NCI-H2081 treated with DMSO at 0.1 percent for 48 hours (cell line): ENCODE data around the gene HIKESHI.
"Not testable (repeated sequence)": the region's sequence is repeated elsewhere in the genome, so short reads cannot be mapped to it uniquely, and the experiment has no call there.

ENCODE experiments used
- DNase-seq: peaks from one replicate; lab custom pipeline; 2025; lab: John Stamatoyannopoulos, UW

Gene HIKESHI

DNA sequence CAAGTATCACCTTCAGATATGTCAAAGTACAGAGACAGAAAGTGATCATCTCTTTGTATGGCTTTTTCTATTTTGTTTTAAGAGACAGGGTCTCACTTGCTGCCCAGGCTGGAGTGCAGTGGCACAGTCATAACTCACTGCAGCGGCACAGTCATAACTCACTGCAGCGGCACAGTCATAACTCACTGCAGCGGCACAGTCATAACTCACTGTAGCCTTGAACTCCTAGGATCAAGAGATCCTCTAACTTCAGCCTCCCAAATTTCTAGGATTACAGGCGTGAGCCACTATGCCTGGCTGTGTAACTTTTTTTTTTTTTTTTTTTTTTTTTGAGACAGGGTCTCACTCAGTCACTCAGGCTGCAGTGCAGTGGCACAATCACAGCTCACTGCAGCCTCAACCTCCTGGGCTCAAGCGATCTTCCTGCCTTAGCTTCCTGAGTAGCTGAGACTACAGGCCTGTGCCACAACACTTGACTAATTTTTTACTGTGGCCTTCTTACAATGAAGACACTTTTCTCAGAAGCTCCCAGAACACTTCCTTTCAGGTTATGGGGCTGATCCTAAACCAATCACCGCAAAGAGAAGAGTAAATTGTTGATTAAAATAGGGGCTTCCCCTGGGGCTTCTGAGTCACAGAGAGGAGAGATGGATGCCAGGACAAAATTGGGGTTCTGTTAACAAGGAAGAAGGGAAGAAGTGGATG lies 9.0 kb upstream of the HIKESHI start:
- no peak for DNase-seq

DNA sequence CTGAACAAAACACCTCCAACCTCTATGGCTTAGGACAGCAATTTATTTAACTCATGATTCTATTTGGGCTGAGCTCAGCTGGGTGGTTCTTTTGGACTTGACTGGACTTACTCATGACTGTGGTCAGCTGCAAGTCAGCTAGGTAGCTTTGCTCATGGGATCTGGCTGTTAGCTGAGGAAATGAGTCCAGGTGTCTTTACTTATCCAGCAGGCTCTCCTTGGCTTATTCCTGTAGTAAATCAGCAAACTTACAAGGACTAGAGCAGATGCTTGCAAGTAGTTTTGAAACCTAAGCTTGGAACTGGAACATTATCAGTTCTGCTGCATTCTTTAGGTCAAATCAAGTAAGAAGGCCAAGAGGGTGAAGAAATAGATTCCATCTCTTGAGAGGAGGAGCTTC lies 8.0 kb upstream of the HIKESHI start:
- DNase-seq = no peak

DNA sequence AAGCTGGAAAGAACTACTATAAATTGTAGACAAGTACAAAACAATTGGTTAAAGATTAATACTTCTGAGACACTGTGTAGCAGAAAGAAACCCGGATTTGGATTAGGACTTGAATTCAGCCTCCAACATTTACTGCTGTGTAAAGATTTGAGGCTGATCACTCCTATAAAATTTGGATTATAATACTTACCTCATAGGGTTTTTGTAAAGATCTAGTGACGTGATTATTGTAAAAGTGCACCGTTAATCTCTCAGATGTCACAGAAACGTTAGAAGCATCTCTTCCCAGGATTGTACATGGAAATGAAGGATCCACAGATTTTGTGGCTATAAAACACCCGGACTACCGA lies 323 bp upstream of the HIKESHI start:
- no peak for DNase-seq

DNA sequence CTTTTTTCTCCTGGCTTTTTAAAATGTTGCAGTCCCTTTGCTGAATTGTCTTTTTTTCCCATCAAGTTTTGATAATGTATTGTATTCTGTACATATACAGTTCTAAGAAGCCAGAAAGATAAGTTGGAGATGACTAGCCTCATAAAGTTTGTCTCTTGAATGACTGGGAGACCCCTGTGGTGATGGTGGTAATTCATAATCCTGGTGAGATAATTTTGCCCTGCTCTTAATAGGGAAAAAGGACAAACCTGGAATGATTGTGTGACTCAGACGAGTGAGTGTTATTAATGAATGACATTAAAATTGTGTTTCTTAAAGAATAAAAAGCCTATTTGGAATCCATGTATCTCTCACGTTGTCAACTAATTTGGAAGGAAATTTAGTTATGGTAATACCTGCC lies 1.2 kb downstream of the HIKESHI start:
- DNase-seq = no peak

DNA sequence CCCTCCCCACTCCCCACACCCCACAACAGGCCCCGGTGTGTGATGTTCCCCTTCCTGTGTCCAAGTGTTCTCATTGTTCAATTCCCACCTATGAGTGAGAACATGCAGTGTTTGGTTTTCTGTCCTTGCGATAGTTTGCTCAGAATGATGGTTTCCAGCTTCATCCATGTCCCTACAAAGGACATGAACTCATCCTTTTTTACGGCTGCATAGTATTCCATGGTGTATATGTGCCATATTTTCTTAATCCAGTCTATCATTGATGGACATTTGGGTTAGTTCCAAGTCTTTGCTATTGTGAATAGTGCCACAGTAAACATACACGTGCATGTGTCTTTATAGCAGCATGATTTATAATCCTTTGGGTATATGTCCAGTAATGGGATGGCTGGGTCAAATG lies 6.7 kb downstream of the HIKESHI start:
- not testable (repeated sequence) for DNase-seq

DNA sequence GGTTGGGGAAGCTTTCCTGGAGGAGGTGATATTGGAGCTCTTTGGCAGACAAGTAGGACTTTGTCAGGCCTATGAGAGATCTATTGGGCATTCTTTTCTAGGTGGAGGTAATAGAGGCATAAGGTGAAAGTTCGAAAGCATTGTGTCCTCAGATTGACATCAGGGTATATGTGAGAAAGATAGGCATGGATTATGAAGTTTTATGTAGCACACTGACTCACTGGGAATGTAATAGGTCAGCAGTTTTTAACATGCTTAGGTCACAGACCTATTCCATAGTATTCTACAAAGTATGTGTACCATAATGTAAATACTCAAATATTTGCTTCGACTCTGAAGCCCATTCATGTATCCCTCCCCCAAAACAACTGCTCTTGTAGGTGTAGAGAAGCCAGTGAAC lies 11.8 kb downstream of the HIKESHI start:
- no peak for DNase-seq

DNA sequence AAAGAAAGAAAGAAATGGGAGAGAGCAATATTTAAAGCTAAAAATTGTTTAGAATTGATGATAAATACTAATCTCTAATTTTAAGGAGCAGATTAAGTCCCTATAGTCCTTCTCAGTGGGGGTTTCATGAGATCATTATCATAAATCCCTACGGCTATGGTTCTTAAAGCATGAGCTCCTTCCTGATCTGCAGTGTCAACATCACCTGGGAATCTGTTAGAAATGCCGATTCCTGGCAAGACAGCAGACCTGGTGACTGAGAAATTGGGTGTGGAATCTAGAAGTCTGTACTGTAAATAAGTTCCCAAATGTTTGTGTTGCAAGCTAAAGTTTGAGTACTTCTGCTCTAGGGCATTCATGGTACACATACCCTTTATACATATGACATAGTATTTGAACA lies 12.6 kb downstream of the HIKESHI start:
- no peak for DNase-seq

DNA sequence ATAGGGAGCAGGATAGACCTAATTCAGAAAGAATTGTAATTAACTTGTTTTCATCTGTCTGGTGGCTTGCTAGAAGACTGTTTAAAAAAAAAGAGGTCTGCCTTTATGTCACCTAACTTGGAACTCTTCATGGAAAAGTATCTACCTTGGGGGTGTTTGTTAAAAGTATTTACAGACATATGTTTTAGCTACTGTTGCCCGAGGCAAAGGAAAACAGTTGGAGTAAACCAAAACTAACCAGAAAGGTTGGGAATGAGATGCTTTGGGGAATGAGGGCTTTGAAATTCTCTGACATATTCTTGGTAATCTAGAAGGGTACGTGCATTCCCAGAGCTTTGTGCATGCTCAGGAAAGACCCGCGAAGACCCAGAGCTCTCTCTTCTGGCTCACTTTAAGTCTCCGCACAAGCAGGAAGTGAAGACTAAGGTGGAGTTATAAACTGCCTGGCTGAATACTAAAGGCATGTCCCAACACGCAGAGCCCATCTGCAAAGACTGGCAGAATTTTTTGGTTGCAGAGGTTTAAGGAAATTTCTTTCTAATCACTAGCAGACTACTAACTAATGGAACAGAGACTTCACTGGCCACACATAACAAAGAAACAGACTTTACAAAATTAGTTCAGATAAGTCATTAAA lies 33.2 kb downstream of the HIKESHI start:
- DNase-seq = no peak

DNA sequence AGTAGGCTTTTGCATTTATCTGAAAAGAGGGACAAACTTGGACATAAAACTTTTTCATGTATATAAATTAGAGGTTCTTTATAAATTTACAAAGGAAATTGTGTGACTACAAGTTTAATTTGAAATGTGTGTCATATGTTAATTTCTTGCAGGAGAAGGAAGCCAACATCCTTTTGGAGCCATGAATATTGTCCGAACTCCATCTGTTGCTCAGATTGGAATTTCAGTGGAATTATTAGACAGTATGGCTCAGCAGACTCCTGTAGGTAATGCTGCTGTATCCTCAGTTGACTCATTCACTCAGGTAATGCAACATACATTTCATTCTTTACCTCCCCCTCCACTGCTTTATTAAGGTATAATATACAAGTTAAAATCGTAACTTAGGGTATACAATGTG lies 35.2 kb downstream of the HIKESHI start:
- DNase-seq = no peak

DNA sequence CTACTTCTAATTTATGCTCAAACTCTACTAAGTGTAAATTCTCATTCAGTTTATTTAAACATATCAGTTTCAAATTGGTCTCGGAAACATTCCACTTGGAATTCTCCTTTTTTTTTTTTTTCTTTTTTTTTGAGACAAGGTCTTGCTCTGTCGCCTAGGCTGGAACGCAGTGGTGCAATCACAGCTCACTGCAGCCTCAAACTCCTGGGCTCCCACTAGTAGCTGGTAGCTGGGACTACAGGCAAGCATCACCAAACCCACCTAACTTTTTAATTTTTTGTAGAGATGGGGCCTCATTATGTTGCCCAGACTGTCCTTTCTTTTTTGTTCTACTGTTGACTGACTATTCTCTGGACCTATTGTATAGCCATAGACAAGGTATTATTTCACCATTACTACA lies 39.3 kb downstream of the HIKESHI start:
- no peak for DNase-seq

DNA sequence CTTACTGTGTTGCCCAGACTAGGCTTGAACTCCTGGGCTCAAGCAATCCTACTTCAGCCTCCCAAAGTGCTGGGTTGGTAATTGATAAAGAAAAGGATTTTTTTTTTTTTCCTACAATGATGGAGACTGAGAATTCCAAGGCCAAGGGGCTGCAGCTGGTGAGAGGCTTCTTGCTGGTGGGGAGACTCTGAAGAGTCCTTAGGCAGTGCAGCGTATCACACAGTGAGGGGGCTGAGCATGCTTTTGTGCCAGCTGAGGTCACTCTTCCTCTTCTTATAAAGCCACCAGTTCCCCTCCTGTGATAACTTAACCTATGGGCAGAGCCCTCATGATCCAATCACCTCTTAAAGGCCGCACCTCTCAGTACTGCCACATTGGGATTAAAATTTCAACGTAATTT lies 44.5 kb downstream of the HIKESHI start:
- DNase-seq = no peak

DNA sequence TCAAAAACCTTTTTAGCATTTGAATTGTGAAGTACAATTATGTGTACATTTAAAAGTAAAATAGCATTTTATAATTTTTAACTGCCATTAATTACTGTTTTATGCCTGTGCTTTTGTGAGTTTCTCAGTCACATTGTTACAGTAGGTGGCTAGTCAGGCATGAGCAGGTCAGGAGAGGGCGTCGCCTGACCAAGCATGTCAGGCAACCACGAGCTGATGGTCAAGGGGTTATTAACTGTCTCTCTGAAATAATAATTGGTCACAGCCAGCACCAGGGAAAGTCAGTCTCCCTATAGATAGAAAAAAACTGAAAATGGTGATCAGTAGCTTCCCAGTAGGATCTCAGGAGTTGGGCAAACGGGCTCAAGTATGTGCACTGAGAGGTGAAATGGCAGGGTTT lies 53.2 kb downstream of the HIKESHI start:
- no peak for DNase-seq

DNA sequence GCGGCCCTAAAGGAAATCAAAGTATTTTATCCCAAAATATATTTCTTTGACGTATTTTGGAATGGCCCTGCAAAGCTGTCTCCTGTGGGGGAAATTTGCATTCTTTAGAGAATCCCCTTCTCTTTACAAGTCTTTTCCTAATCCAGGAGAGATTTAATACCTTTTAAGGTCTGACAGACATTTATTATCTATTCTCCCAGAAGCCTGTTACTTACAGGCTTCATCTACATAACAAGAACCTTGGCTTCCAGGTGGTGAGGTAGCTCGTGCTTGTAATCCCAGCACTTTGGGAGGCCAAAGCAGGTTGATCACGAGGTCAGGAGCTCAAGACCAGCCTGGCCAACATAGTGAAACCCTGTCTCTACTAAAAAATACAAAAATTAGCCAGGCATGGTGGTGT lies 55.4 kb downstream of the HIKESHI start:
- DNase-seq = not testable (repeated sequence)

DNA sequence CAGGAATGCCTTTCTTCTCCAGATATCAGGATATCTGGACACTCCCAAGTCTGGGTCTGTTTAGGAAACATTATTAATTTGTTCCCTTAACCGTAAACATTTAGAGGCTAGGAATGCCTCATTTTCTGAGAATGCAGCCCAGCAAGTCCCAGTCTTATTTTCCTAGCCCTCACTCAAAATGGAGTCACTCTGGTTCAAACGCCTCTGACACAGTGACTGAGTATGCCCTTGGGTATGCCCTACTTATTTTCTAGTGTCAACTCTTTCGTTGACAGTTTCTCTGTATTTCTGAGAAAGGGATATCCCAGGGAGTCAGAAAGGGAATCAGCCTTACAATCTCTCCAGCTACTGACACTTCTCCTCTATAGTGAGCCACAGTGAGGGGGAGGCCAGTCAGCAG lies 56.7 kb downstream of the HIKESHI start:
- DNase-seq = no peak

DNA sequence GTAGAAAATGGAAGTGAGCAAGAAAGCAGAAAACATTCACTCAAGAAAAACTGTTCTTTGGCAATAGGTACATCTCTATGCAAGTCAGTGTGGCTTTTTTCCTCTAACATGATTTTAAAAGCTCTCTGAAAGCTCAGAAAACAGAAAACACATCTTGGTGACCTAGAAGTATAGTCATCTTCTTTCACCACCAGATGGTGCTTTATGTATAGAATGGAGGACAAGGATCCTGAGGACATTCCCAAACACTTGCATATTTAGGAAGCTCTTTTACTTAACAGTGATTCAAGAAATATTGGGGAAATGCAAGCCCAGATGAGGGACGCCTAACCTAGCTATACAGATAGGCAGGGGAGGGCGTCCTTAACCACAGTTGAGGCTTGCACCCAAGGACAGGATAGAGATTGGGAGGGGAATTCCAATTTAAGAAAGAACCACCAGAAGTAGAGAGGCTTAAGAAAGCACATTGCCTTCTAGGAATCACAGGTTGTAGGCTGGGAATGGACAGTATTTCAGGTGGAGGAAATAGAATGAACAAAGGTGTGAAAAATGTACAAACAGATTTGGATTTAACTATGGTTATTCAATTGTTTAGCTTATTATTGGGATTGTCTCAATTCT lies 58.8 kb downstream of the HIKESHI start:
- no peak for DNase-seq

DNA sequence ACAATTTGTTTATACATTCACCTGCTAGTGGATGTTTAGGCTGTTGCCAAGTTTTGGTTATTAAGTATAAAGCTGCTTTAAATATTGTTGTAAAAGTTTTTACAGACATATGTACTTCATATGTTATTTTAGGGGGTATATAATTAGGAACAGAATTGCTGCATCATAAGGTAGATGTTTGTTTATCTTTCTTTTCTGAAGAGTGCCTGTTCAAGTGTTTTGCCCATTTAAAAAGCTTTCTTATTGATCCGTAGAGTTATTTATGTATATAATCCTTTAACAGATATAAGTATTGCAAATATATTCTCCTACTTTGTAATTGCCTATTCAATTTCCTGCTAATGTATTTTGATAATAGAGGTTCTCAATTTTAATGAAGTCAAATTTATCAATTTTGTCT lies 61.4 kb downstream of the HIKESHI start:
- no peak for DNase-seq

DNA sequence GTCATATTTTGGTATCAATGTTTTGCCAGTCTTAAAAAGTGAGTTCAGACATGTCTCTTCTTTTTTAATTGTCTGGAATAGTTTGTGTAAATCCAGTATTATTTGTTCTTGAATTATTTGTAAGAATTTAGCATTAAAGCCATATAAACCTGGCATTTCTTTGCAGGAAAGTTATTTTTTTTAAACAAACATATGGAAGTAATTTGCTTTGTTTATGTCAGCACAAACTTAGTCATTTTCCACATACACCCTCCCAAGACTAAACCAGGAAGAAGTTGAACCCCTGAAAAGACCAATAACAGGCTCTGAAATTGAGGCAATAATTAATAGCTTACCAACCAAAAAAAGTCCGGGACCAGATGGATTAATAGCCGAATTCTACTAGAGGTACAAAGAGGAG lies 63.5 kb downstream of the HIKESHI start:
- no peak for DNase-seq

DNA sequence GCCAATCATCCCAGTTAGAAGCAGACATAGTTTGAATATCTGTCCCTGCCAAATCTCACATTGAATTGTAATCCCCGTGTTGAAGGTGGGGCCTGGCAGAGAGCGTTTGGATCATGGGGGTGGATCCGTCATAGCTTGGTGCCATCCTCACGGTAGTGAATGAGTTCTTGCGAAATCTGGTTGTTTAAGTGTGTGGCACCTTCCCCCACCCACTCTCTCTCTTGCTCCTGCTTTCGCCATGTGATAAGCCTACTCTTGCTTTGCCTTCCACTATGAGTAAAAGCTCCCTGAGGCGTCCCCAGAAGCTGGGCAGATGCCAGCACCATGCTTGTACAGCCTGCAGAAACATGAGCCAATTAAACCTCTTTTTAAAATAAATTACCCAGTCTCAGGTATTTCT lies 67.6 kb downstream of the HIKESHI start:
- DNase-seq = no peak

DNA sequence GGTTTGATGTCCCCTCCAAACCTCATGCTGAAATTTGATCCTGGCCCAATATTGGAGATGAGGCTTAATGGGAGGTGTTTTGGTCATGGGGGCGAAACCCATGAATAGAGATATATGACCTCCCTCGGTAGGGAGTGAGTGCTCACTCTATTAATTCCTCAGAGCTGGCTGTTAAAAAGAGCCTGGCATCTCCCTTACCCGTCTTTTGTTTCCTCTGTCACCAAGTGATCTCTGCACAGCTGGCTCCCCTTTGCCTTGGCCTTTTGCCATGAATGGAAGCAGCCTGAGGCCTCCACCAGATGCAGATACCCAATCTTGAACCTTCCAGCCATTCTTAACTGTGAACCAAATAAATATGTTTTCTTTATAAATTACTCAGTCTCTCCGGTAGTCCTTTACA lies 68.1 kb downstream of the HIKESHI start:
- DNase-seq = no peak

DNA sequence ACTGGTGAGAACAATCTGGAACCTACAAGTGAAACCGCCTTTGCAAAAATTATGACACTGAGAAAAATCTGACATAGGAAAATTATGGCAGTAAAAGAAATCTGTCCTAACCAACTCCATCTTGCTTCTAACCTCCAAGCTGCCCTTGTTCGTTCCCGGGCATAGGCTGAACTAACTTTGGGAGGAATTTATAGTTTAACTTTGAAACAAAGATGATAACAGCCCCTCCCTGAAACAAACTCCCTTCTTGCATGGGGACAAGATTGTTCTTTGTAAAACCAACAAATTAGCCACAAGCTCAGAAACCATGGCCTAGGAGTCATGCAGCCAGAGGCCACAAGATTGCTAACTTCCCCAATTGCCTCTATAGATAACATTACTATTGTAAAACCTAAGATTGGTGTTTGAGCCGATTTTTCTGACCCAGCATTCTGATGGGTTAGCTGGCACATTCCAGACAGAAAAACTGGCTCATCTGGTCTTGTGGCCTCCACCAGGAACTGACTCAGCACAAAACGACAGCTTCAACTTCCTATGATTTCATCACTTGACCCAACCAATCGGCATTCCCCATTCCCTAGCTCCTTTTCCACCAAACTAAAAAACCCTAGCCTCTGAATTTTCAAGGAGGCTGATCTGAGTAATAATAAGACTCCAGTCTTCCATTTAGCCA lies 69.0 kb downstream of the HIKESHI start:
- no peak for DNase-seq

DNA sequence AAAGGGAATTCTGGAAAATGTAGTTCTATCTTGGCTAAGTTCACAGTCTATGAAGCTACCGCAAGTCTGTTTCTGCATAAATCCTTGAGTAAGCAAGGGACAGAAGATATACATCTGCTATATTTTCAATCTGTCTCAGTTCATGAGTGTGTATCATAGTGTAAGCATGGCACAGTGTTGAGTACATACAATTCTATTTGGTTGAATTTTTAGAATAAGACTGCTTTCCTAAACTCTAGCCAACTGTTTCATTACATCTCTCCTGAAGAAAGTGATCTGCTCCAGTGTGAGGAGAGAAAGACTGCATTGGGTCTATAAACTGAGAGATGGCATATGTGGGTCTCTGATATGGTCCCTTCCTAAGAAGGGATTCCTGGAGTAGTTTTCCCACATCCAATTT lies 70.0 kb downstream of the HIKESHI start:
- DNase-seq = no peak

DNA sequence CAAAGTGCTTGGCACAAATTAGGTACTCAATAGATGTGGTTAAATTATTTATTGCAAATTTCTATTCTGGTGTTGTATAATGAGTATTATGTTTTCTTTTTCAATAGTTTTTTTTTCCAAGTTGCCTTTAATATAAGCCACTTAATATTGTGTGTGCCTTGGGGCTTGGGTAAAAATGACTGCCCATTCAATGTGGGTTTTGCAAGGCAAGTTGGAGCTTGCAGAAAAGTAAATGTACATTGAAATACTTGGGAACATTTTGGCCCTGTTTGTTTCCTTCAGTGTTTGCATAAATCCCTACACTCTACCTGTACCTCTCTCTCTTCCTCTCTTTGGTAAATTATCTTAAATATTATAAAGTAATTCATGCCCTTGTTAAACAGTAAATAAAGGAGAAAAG lies 70.5 kb downstream of the HIKESHI start:
- no peak for DNase-seq

DNA sequence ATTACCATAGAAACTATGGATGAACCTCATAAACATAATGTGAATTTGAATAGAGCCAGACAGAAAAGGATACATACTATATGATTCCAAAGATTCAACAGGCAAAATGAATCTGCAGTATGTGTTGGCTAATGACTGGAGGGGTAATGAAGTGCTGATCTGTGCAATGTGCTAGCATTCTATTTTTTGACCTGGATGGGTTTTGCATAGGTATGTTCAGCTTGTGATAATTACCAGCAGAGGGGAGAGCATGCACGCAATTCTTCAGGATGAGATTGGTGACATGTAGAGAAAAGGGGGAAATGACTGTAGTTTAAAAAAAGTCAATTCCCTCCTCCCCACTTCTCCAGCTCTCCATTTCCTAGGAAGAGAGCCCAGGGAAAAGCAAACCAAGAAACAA lies 72.0 kb downstream of the HIKESHI start:
- no peak for DNase-seq
